NT2/D1 (cell line): ENCODE results near the gene EFNA2.
A peak's percentile ranks its signal among the peaks of the same experiment; 100 is the strongest.

ENCODE experiments used
- DNase-seq: peaks from one replicate; pipeline ENCODE4 v3.0.0-alpha.2; 2011; ENCODE audit warnings: low read depth, low spot score
- H3K27me3 ChIP-seq: 2 replicates; pipeline ENCODE4 v1.6.0; 2011; ENCODE audit warnings: mild to moderate bottlenecking; ENCODE audit not compliant: insufficient read length, insufficient read depth
- H3K36me3 ChIP-seq: 2 replicates; pipeline ENCODE4 v1.6.1; 2011; ENCODE audit warnings: mild to moderate bottlenecking, low read length, mixed read lengths; ENCODE audit not compliant: insufficient read depth, insufficient read length
- H3K4me1 ChIP-seq: 2 replicates; pipeline ENCODE4 v1.5.1; 2011; ENCODE audit not compliant: insufficient read depth, insufficient read length
- H3K4me3 ChIP-seq: 2 replicates; pipeline ENCODE4 v1.5.1; 2011; ENCODE audit warnings: low read depth; ENCODE audit not compliant: insufficient read length
- H3K9ac ChIP-seq: 2 replicates; pipeline ENCODE4 v1.6.0; 2011; ENCODE audit warnings: low read depth; ENCODE audit not compliant: insufficient read length
- H3K9me3 ChIP-seq: 2 replicates; pipeline ENCODE4 v1.5.1; 2011; ENCODE audit warnings: mild to moderate bottlenecking, low read length; ENCODE audit not compliant: insufficient read depth
- SUZ12 ChIP-seq: IDR thresholded peaks from 2 replicates; pipeline ENCODE4 v1.6.1; 2011; ENCODE audit not compliant: insufficient read length, insufficient read depth; ENCODE audit errors: extremely low read depth
- YY1 ChIP-seq: IDR thresholded peaks from 2 replicates; pipeline ENCODE4 v1.6.1; 2011; ENCODE audit not compliant: insufficient read length, insufficient read depth
- ZNF274 ChIP-seq: IDR thresholded peaks from 2 replicates; pipeline ENCODE4 v1.6.1; 2011; ENCODE audit warnings: mild to moderate bottlenecking, low read depth, low read length

The EFNA2 gene

DNA sequence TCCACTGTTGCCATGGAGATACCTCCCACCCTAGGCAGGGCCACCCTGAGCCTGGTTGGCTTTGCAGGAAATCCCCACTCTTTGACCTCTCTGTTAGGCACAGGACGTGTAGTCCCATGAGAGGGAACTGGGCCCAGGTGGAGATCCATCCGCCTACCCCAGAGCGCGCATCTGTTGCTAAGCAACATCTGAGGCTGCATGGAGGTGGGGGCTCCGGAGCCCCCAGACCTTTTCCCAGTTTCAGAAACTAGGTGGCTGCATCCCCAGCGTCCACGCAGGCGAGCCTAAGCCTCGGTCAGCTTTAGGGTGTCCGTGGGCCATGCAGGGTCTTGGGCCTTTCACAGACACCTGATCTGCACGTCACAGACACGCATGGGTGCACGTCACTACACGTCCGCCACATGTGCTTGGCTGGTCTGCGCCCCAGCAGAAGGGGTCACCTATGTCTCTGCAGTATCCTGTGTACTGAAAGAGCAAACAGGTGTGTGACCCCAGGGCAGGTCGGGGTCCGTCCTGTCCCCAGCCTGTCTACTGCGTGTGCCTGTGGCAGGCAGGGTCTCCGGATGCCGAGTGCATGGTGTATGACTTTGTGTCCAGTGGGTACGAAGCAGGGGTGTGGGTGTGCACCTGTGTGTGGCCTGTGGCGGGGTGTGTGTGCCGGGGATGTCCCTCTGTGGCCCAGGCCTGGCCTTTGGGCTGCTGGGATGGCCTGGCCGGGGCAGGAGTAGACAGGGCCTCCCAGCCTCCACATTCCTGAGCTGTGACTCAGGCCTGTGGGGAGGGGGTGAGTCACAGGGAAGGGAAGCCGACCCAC, 20.7 kb upstream of the EFNA2 start:
- Histone ChIP-seq H3K4me3 (no peak overlapping the region), H3K4me1 (peaks cover 47% of the 10 kb centered on the region), H3K36me3 (peaks cover 17% of the 10 kb centered on the region), H3K9ac (peak overlapping the region; percentile 70), H3K27me3 (peaks cover 15% of the 10 kb centered on the region), H3K9me3 (no peaks in the 10 kb centered on the region)
- DNase-seq: peak; percentile 81
- no peak for TF ChIP-seq YY1
- no peak for TF ChIP-seq ZNF274
- TF ChIP-seq SUZ12: no peak

DNA sequence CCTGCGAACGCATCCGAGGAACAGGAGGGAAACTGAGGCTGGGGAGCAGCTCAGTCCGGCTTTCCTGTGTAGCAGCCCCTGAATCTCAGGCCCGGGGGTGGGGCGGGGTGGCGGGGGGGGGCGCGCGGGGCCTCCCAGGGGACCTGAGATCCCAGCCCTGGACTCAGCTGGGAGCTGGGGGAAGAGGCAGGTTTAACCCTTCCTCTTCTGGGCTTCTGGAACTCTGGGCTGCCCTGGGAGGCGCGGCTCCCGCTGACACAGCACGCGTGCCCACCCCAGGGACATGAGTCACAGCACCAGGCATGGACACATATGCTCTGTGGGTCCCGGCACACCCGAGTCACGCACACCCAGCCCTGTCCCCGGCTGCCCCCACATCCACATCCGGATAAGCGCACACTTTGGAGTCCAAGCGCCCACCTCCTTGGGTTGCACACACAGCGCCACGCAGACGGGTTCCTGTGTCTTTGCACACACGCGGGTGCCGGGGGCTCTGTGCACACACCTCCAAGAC, 20.0 kb upstream of the EFNA2 start:
- no peak for DNase-seq
- H3K9me3 ChIP-seq: no peaks in the 10 kb centered on the region
- H3K9ac ChIP-seq: peak overlapping the region; percentile 96
- H3K4me3 ChIP-seq: peak overlapping the region; percentile 70
- peaks cover 24% of the 10 kb centered on the region for H3K36me3 ChIP-seq
- TF ChIP-seq SUZ12 (no peak), YY1 (no peak), ZNF274 (no peak)
- peaks cover 15% of the 10 kb centered on the region for H3K27me3 ChIP-seq
- H3K4me1 ChIP-seq: peaks cover 41% of the 10 kb centered on the region

DNA sequence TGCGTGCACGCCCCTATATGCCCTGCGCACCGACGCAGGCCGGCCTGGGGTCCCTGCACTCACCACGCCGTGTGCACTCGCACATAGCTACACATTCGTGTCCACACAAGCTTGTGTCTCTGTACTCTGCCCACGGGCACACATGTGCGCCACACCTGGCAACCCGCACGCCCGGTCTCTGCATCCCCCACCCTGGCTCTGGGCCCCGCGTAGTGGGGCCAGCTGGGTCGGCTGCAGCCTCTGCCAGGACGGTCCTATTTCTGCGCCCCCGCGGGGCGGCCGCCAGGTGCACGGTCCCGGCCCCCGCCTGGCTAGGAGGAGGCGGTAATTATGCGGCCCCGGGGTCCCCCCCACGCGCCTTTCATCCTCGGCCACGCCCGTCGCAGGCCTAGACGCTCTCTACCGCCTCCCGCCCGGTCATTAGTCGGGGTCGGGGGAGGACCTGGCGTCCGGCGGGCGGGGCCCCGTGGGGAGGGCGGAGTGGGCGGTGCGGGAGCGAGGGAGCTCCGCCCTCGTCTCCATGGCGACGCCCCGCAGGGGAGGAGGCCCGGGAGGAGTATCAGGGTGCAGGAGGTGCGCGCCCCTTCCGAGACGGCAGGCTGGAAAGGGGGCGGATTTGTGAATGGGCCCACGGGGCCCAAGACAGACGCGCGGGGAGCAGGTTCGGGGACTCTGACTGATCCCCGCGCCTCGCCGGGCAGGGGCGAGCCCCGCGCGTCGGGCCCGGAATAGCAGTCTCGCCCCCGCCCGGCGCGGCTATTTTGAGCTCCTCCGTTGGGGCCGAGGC, 19.4 kb upstream of the EFNA2 start:
- peak overlapping the region; percentile 70 for H3K4me3 ChIP-seq
- H3K4me1 ChIP-seq: peaks cover 47% of the 10 kb centered on the region
- no peak for DNase-seq
- H3K9me3 ChIP-seq: no peaks in the 10 kb centered on the region
- peak overlapping the region; percentile 96 for H3K9ac ChIP-seq
- H3K27me3 ChIP-seq: peaks cover 15% of the 10 kb centered on the region
- TF ChIP-seq YY1 (no peak), ZNF274 (no peak), SUZ12 (no peak)
- peaks cover 30% of the 10 kb centered on the region for H3K36me3 ChIP-seq

DNA sequence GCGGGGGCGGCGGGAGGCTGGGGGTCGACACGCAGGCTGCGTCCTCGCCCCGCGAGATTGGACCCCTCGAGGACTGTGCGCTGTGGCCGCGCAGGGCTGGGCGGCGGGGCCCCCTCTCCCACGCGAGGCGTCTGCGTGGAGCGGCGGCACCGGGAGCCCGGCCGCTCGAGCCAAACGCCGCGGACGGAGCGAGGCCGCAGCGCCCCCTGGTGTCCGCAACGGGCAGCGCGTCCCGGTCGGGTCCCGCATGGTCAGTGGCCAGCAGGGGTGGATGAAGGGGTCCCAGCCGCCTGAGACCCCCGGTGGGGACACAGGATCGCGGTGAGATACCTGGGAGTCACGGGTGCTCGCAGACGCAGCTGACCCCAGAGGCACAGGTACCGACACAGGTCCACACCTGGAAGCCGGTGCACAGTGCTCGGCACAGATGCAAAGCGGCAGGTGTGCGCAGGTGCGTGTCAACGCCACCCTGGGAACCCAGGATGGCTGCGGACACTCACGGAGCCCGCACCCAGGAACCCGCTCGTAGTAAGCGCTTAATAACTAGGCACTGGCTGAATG, 18.7 kb upstream of the EFNA2 start:
- H3K9me3 ChIP-seq: no peaks in the 10 kb centered on the region
- peak overlapping the region; percentile 62 for H3K4me3 ChIP-seq
- peak overlapping the region; percentile 86 for H3K9ac ChIP-seq
- no peak for DNase-seq
- peaks cover 15% of the 10 kb centered on the region for H3K27me3 ChIP-seq
- peaks cover 48% of the 10 kb centered on the region for H3K4me1 ChIP-seq
- H3K36me3 ChIP-seq: peaks cover 37% of the 10 kb centered on the region
- TF ChIP-seq YY1: no peak
- no peak for TF ChIP-seq ZNF274
- no peak for TF ChIP-seq SUZ12

DNA sequence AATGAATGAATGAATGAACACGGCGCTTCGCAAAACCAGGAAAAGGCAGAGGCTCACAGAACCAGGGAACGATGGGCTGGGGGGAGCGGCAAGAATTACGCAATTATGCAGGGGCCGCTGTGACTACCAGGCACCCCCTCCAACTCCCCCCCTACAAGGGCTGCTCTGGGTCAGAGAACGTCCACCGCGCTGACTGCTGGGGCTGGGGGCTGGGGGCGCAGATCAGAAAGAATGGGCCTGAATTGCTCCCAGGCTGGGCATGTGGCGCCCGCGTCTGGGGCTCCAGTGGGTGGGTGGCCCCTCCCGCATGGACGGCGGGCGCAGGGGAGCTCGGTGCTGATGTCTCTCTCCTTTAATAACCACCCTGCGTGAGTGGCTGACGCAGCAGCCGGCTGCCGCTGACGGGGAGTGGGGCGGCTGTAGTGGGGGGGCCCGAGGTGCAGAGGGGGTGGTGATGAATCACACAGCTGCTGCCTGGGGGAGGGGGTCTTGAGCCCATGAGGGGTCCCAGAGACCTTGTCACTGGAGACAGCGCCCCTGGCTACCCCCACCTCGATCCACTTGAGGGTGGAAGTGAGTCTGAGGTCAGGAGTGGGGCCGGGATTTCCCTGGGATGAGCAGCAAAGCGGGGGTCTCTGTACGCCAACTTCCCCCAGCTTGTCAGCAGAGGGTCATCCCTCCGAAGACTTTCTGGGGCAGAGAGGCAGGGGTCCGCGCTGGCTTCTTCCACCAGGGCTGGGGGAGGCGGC, 18.0 kb upstream of the EFNA2 start:
- Histone ChIP-seq H3K9me3 (no peaks in the 10 kb centered on the region), H3K27me3 (peaks cover 15% of the 10 kb centered on the region), H3K9ac (peak overlapping the region; percentile 86), H3K4me1 (peaks cover 49% of the 10 kb centered on the region), H3K36me3 (peaks cover 43% of the 10 kb centered on the region), H3K4me3 (peak overlapping the region; percentile 62)
- DNase-seq: no peak
- no peak for TF ChIP-seq ZNF274
- TF ChIP-seq YY1: no peak
- TF ChIP-seq SUZ12: no peak

DNA sequence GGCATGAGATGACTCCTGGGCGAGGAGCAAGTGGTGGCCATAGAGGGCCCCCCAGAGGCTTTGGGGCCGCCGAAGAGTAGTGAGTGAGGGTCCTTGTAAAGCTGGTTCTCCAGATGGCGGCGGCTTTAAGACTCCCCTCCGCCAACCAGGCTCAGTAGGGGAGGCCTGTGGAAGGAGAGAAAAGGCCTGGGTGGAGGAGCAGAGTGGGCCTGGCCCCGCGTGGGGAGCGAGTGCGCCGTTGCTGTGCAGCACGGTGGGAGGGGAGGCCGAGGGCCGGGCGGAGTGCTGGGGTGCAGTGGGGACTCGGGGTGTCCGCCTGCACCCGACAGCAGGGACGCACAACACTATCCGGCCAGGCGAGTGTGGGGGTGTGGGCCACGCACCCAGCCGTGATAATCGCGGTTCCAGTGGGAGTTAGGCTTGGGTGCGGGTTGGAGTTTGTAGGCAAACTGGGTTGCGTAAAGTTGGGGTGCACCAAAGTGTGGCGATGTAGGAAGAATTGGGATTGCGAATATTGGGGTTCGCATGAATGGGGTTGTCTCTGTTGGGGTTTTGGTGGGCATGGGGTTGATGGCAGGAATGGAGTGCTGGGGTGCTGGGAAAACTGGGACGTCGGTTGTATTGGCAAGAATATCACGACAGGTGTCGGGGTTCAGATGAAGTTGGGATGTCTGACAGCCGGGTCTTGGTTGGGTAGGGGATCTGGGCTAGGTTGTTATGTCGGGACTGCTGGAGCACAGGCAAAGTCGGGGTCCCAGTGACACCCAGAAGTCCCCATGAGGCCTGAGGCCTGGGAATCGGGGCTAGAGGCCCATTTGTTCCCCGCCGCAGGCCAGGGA, 17.2 kb upstream of the EFNA2 start:
- H3K4me1 ChIP-seq: peaks cover 51% of the 10 kb centered on the region

More for the DNA sequence above, 17.2 kb upstream of the EFNA2 start:
- Histone ChIP-seq H3K36me3 (peaks cover 51% of the 10 kb centered on the region), H3K27me3 (peaks cover 15% of the 10 kb centered on the region), H3K4me3 (peak overlapping the region; percentile 31), H3K9me3 (no peaks in the 10 kb centered on the region), H3K9ac (peak overlapping the region; percentile 86)
- TF ChIP-seq ZNF274 (no peak), YY1 (no peak), SUZ12 (no peak)
- DNase-seq: no peak
